HEK293 (cell line): ENCODE measurements around the gene KIF11.
A peak's percentile ranks its signal among the peaks of the same experiment; 100 is the strongest.

Experiments used
- CTCF ChIA-PET: fragments of 350-600 bp; formaldehyde crosslinking; extraction: SDS; loops from one replicate; lab custom pipeline; 2021; ENCODE audit warnings: antibody characterized with exemption; lab: Yijun Ruan, JAX
- POLR2A ChIA-PET: fragments of 300-600 bp; formaldehyde crosslinking; extraction: SDS; loops from one replicate; lab custom pipeline; 2020; ENCODE audit warnings: antibody characterized with exemption, inconsistent platforms; lab: Yijun Ruan, JAX
- H3K27ac ChIP-seq: fragments of 200-500 bp; sonication (Bioruptor generic); 2 replicates; pipeline ENCODE4 v1.5.1; 2014; ENCODE audit warnings: low read depth, low read length, control low read depth, inconsistent platforms; ENCODE audit errors: extremely low read depth
- H3K36me3 ChIP-seq, 2 experiments: fragments of 200-500 bp in 1 of 2; sonication (Bioruptor generic) in 1 of 2; 1 replicate in 1 of 2; 2 replicates in 1 of 2; pipeline ENCODE4 v1.5.1; 2014 to 2017; ENCODE audit warnings: inconsistent platforms in 2 of 2, low read length in 2 of 2; ENCODE audit not compliant: control insufficient read depth in 2 of 2, insufficient read depth in 1 of 2
- H3K4me1 ChIP-seq: fragments of 200-500 bp; sonication (Bioruptor generic); 2 replicates; pipeline ENCODE4 v1.5.1; 2014; ENCODE audit warnings: mild to moderate bottlenecking, low read length, inconsistent platforms; ENCODE audit not compliant: control insufficient read depth, insufficient read depth
- H3K4me3 ChIP-seq: 2 replicates; pipeline ENCODE4 v1.5.1; 2011; ENCODE audit warnings: low read depth, mild to moderate bottlenecking, control low read depth, low read length, moderate library complexity
- H3K9me3 ChIP-seq: fragments of 200-500 bp; sonication (Bioruptor generic); 2 replicates; pipeline ENCODE4 v1.5.1; 2014; ENCODE audit warnings: low read depth, low read length, inconsistent platforms; ENCODE audit not compliant: control insufficient read depth, insufficient read depth
- GFI1B ChIP-seq: fragments of 450-650 bp; formaldehyde crosslinking; IDR thresholded peaks from 2 replicates; pipeline ENCODE4 v1.5.1; 2016; ENCODE audit warnings: missing biosample characterization, missing genetic modification characterization
- IKZF3 ChIP-seq: fragments of 450-650 bp; IDR thresholded peaks from 2 replicates; pipeline ENCODE4 v1.5.0; 2018; ENCODE audit warnings: missing biosample characterization, mild to moderate bottlenecking, missing genetic modification characterization, moderate library complexity
- SCRT1 ChIP-seq: fragments of 450-650 bp; formaldehyde crosslinking; IDR thresholded peaks from 2 replicates; pipeline ENCODE4 v1.5.1; 2016; ENCODE audit warnings: missing biosample characterization, missing genetic modification characterization, borderline replicate concordance
- ZFHX2 ChIP-seq: fragments of 450-650 bp; formaldehyde crosslinking; conservative IDR thresholded peaks from 2 replicates; pipeline ENCODE4 v1.5.1; 2016; ENCODE audit warnings: missing biosample characterization, missing genetic modification characterization
- ZNF146 ChIP-seq: fragments of 450-650 bp; formaldehyde crosslinking; IDR thresholded peaks from 2 replicates; pipeline ENCODE4 v1.5.1; 2016; ENCODE audit warnings: missing biosample characterization, missing genetic modification characterization
- ZNF16 ChIP-seq: fragments of 450-650 bp; formaldehyde crosslinking; IDR thresholded peaks from 2 replicates; pipeline ENCODE4 v1.5.1; 2016; ENCODE audit warnings: low read depth, missing biosample characterization, missing genetic modification characterization
- ZNF2 ChIP-seq: fragments of 450-650 bp; formaldehyde crosslinking; IDR thresholded peaks from 2 replicates; pipeline ENCODE4 v1.5.1; 2016; ENCODE audit warnings: missing biosample characterization, missing genetic modification characterization
- ZNF223 ChIP-seq: fragments of 450-650 bp; formaldehyde crosslinking; IDR thresholded peaks from 2 replicates; pipeline ENCODE4 v1.5.1; 2016; ENCODE audit warnings: missing biosample characterization, missing genetic modification characterization
- ZNF266 ChIP-seq: fragments of 450-650 bp; formaldehyde crosslinking; IDR thresholded peaks from 2 replicates; pipeline ENCODE4 v1.5.1; 2016; ENCODE audit warnings: missing biosample characterization, missing genetic modification characterization, low read depth
- ZNF404 ChIP-seq: fragments of 450-650 bp; formaldehyde crosslinking; IDR thresholded peaks from 2 replicates; pipeline ENCODE4 v1.5.1; 2017; ENCODE audit warnings: missing biosample characterization, missing genetic modification characterization
- ZNF423 ChIP-seq: fragments of 450-650 bp; formaldehyde crosslinking; IDR thresholded peaks from 2 replicates; pipeline ENCODE4 v1.5.1; 2016; ENCODE audit warnings: missing biosample characterization, missing genetic modification characterization
- ZNF560 ChIP-seq: fragments of 450-650 bp; formaldehyde crosslinking; IDR thresholded peaks from 2 replicates; pipeline ENCODE4 v1.5.1; 2017; ENCODE audit warnings: missing biosample characterization, missing genetic modification characterization, borderline replicate concordance
- ZNF610 ChIP-seq: fragments of 450-650 bp; formaldehyde crosslinking; IDR thresholded peaks from 2 replicates; pipeline ENCODE4 v1.5.1; 2016; ENCODE audit warnings: missing biosample characterization, missing genetic modification characterization, borderline replicate concordance
- ZNF660 ChIP-seq: fragments of 450-650 bp; IDR thresholded peaks from 2 replicates; pipeline ENCODE4 v1.5.1; 2018; ENCODE audit warnings: missing biosample characterization, mild to moderate bottlenecking, missing genetic modification characterization
- ZNF677 ChIP-seq: fragments of 450-650 bp; IDR thresholded peaks from 2 replicates; pipeline ENCODE4 v1.5.0; 2018; ENCODE audit warnings: missing biosample characterization, mild to moderate bottlenecking, missing genetic modification characterization, moderate library complexity
- ZXDB ChIP-seq: fragments of 450-650 bp; formaldehyde crosslinking; IDR thresholded peaks from 2 replicates; pipeline ENCODE4 v1.5.1; 2016; ENCODE audit warnings: missing biosample characterization, missing genetic modification characterization
- TF ChIP-seq, protein P1 (sequence below): fragments of 450-650 bp; formaldehyde crosslinking; IDR thresholded peaks from 2 replicates; pipeline ENCODE4 v1.5.1; 2016; ENCODE audit warnings: missing biosample characterization, missing genetic modification characterization
- TF ChIP-seq, protein P2 (sequence below): fragments of 450-650 bp; formaldehyde crosslinking; IDR thresholded peaks from 2 replicates; pipeline ENCODE4 v1.5.1; 2017; ENCODE audit warnings: missing biosample characterization, missing genetic modification characterization
- TF ChIP-seq, protein P3 (sequence below): fragments of 450-650 bp; formaldehyde crosslinking; conservative IDR thresholded peaks from 2 replicates; pipeline ENCODE4 v1.5.1; 2016; ENCODE audit warnings: low read depth, missing biosample characterization, missing genetic modification characterization

Gene KIF11

DNA sequence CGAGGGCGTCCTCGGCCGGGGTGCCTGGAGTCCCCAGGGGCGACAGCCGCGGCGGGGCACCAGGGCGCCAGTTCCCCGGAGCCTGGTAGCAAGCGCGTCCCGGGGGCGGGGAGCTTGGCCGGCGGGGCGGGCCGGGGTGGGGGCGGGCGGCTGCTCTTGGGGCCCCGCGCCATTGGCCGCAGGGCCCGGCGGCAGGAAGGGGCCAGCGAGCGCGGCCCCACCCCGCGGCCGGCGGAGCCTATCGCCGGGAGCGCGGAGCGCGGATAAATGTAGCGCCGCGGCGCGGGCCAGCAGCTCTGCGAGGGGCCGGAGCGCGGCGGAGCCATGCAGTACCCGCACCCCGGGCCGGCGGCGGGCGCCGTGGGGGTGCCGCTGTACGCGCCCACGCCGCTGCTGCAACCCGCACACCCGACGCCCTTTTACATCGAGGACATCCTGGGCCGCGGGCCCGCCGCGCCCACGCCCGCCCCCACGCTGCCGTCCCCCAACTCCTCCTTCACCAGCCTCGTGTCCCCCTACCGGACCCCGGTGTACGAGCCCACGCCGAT is 96.8 kb downstream of the KIF11 start, which contains the start of gene HHEX:
Gene HHEX, plus strand, starts transcription at position 293 of the 548 bp plus-strand sequence. Its CDS starts 32 bp downstream, at position 325.
- Histone ChIP-seq H3K27ac (peak within 1 kb of the TSS; percentile 78), H3K4me1 (peaks cover 6% of the 10 kb centered on the region), H3K36me3 (peaks cover 0 to 7% of the 10 kb centered on the region in 2 experiments; a peak in 1 of 3 replicates), H3K4me3 (peak within 1 kb of the TSS; percentile 61), H3K9me3 (no peaks in the 10 kb centered on the region)
- ChIA-PET CTCF (interaction anchor here (0.9 kb wide), 1 partner anchor 149 kb away, joined by 4 read pairs; no protein-coding TSS in a partner anchor), POLR2A (interaction anchor here (0.7 to 2.2 kb wide), 6 partner anchors 9 to 117 kb away, joined by 3 to 17 read pairs (median 4); partner anchors contain the start of gene IDE)
- TF ChIP-seq ZNF423 (tag by site-specific recombination): 0 out of 2 replicates have a peak, but pooled peaks have one; percentile 69
- no peak for TF ChIP-seq ZNF404
- no peak for TF ChIP-seq ZNF266 (tag by site-specific recombination)
- TF ChIP-seq, protein P1, sequence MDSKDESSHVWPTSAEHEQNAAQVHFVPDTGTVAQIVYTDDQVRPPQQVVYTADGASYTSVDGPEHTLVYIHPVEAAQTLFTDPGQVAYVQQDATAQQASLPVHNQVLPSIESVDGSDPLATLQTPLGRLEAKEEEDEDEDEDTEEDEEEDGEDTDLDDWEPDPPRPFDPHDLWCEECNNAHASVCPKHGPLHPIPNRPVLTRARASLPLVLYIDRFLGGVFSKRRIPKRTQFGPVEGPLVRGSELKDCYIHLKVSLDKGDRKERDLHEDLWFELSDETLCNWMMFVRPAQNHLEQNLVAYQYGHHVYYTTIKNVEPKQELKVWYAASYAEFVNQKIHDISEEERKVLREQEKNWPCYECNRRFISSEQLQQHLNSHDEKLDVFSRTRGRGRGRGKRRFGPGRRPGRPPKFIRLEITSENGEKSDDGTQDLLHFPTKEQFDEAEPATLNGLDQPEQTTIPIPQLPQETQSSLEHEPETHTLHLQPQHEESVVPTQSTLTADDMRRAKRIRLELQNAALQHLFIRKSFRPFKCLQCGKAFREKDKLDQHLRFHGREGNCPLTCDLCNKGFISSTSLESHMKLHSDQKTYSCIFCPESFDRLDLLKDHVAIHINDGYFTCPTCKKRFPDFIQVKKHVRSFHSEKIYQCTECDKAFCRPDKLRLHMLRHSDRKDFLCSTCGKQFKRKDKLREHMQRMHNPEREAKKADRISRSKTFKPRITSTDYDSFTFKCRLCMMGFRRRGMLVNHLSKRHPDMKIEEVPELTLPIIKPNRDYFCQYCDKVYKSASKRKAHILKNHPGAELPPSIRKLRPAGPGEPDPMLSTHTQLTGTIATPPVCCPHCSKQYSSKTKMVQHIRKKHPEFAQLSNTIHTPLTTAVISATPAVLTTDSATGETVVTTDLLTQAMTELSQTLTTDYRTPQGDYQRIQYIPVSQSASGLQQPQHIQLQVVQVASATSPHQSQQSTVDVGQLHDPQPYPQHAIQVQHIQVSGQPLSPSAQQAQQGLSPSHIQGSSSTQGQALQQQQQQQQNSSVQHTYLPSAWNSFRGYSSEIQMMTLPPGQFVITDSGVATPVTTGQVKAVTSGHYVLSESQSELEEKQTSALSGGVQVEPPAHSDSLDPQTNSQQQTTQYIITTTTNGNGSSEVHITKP (tag by site-specific recombination): 0 out of 2 replicates have a peak, but pooled peaks have one; percentile 53
- peak; percentile 30; the same call in 1 of the 2 replicates for TF ChIP-seq ZNF677 (tag by site-specific recombination)
- 0 out of 2 replicates have a peak, but pooled peaks have one; percentile 5 for TF ChIP-seq ZNF146 (tag by site-specific recombination)
- TF ChIP-seq ZFHX2 (tag by site-specific recombination): peak; percentile 98
- TF ChIP-seq IKZF3 (tag by site-specific recombination): no peak
- TF ChIP-seq ZNF660 (tag by site-specific recombination): 0 out of 2 replicates have a peak, but pooled peaks have one; percentile 49

DNA sequence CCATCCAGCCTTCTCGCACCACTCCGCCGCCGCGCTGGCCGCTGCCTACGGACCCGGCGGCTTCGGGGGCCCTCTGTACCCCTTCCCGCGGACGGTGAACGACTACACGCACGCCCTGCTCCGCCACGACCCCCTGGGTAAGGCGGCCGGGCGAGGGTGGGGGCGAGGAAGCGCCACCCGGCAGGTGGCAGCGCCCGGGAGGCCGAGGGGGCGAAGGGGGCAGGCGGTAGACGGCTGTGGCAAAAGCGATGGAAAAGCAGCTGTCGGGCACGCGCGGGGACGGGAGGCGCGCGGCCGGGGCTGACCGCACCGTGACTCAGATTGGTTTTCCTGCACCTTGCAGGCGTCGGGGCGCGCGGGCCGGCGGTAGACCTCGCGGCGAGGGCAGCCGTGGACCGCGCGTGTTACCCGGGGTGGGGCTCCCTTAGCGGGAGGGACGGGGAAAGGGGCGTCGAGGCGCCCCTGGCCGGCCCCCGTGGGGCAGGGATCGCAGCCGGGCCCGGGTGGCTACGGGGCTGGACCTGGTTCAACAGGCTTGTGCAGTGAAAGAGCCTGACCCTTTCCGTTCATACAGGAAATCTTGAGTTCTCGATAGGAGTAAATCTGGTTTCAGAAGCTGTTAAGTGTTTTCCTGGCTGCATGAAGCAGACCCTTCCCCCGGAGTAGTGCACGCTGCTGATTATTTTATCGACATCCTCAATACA is 97.4 kb downstream of the KIF11 start:
- Histone ChIP-seq H3K9me3 (no peaks in the 10 kb centered on the region), H3K27ac (peak overlapping the region; percentile 78), H3K4me1 (peaks cover 6% of the 10 kb centered on the region), H3K4me3 (peak overlapping the region; percentile 61), H3K36me3 (peaks cover 0 to 12% of the 10 kb centered on the region in 2 experiments; a peak in 1 of 3 replicates)
- POLR2A ChIA-PET: interaction anchor here (1.0 to 2.2 kb wide), 5 partner anchors 9 to 118 kb away, joined by 3 to 17 read pairs (median 4); partner anchors contain the start of gene IDE
- CTCF ChIA-PET: interaction anchor here (0.9 to 1.0 kb wide), 2 partner anchors 148 kb away, joined by 4 to 5 read pairs; no protein-coding TSS in a partner anchor
- TF ChIP-seq ZNF560 (tag by site-specific recombination): no peak
- TF ChIP-seq ZXDB (tag by site-specific recombination): peak; percentile 59; the same call in 1 of the 2 replicates
- TF ChIP-seq SCRT1 (tag by site-specific recombination): no peak
- peak; percentile 72; the same call in 1 of the 2 replicates for TF ChIP-seq ZNF2 (tag by site-specific recombination)
- no peak for TF ChIP-seq ZNF223 (tag by site-specific recombination)
- no peak for TF ChIP-seq ZNF16
- TF ChIP-seq ZNF610 (tag by site-specific recombination): no peak
- TF ChIP-seq, protein P2, sequence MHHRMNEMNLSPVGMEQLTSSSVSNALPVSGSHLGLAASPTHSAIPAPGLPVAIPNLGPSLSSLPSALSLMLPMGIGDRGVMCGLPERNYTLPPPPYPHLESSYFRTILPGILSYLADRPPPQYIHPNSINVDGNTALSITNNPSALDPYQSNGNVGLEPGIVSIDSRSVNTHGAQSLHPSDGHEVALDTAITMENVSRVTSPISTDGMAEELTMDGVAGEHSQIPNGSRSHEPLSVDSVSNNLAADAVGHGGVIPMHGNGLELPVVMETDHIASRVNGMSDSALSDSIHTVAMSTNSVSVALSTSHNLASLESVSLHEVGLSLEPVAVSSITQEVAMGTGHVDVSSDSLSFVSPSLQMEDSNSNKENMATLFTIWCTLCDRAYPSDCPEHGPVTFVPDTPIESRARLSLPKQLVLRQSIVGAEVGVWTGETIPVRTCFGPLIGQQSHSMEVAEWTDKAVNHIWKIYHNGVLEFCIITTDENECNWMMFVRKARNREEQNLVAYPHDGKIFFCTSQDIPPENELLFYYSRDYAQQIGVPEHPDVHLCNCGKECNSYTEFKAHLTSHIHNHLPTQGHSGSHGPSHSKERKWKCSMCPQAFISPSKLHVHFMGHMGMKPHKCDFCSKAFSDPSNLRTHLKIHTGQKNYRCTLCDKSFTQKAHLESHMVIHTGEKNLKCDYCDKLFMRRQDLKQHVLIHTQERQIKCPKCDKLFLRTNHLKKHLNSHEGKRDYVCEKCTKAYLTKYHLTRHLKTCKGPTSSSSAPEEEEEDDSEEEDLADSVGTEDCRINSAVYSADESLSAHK (tag by site-specific recombination): peak; percentile 20; the same call in 1 of the 2 replicates
- TF ChIP-seq, protein P3, sequence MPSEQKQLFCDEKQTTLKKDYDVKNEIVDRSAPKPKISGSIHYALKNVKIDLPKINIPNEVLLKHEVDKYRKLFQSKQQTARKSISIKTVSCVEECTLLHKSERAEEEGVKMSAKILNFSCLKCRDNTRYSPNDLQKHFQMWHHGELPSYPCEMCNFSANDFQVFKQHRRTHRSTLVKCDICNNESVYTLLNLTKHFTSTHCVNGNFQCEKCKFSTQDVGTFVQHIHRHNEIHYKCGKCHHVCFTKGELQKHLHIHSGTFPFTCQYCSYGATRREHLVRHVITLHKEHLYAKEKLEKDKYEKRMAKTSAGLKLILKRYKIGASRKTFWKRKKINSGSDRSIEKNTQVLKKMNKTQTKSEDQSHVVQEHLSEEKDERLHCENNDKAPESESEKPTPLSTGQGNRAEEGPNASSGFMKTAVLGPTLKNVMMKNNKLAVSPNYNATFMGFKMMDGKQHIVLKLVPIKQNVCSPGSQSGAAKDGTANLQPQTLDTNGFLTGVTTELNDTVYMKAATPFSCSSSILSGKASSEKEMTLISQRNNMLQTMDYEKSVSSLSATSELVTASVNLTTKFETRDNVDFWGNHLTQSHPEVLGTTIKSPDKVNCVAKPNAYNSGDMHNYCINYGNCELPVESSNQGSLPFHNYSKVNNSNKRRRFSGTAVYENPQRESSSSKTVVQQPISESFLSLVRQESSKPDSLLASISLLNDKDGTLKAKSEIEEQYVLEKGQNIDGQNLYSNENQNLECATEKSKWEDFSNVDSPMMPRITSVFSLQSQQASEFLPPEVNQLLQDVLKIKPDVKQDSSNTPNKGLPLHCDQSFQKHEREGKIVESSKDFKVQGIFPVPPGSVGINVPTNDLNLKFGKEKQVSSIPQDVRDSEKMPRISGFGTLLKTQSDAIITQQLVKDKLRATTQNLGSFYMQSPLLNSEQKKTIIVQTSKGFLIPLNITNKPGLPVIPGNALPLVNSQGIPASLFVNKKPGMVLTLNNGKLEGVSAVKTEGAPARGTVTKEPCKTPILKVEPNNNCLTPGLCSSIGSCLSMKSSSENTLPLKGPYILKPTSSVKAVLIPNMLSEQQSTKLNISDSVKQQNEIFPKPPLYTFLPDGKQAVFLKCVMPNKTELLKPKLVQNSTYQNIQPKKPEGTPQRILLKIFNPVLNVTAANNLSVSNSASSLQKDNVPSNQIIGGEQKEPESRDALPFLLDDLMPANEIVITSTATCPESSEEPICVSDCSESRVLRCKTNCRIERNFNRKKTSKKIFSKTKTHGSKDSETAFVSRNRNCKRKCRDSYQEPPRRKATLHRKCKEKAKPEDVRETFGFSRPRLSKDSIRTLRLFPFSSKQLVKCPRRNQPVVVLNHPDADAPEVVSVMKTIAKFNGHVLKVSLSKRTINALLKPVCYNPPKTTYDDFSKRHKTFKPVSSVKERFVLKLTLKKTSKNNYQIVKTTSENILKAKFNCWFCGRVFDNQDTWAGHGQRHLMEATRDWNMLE (tag by site-specific recombination): no peak
- TF ChIP-seq GFI1B (tag by site-specific recombination): no peak
